DND-41 (cell line): ENCODE measurements around the gene DLAT.

Source experiments
- CTCF ChIP-seq: IDR thresholded peaks from 2 replicates; pipeline ENCODE4 v1.5.1; 2012; ENCODE audit warnings: borderline replicate concordance, low read length, moderate library complexity, mild to moderate bottlenecking; ENCODE audit not compliant: poor library complexity, severe bottlenecking; ENCODE audit errors: extremely low read depth
- EZH2 ChIP-seq: IDR thresholded peaks from 3 replicates; pipeline ENCODE4 v1.6.1; 2012; ENCODE audit warnings: borderline replicate concordance, low read depth, mild to moderate bottlenecking, moderate library complexity, low read length, inconsistent platforms; ENCODE audit not compliant: severe bottlenecking

DNA sequence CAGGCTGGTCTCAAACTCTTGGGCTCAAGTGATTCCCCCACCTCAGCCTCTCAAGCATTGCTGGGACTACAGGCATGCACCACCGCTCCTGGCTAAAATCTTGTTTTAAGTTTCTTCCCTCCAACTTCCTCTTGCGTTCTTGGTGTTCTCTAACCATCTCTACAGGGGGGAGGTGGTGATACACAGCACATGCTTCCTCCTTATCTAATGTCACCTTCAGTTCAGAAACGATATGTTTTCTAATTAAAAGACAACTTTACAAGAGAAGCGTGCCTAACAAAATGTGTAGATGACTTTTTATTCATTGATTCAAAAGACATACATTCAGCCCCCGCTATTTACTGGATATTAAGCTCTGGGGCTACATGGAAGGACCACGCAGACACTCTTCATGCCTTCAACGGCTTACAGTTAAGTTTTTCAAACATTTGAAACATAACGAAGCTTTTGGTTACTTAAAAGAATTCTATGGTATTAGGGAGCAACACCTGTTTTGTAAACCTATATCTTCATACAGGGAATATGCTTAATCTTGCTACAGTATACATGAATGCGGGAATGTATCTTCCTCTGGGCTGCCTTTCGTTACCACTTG lies 933 bp upstream of the DLAT start:
- no peak for TF ChIP-seq CTCF
- TF ChIP-seq EZH2, result no peak
